ENCODE data around the gene ANGPTL7.
"Not testable (repeated sequence)": the region's sequence is repeated elsewhere in the genome, so short reads cannot be mapped to it uniquely, and the experiment has no call there.

Gene ANGPTL7

GRCh38 chr1:11170102-11170501 is 19.1 kb upstream of the ANGPTL7 start:
- DNase-seq: no peak

DNA sequence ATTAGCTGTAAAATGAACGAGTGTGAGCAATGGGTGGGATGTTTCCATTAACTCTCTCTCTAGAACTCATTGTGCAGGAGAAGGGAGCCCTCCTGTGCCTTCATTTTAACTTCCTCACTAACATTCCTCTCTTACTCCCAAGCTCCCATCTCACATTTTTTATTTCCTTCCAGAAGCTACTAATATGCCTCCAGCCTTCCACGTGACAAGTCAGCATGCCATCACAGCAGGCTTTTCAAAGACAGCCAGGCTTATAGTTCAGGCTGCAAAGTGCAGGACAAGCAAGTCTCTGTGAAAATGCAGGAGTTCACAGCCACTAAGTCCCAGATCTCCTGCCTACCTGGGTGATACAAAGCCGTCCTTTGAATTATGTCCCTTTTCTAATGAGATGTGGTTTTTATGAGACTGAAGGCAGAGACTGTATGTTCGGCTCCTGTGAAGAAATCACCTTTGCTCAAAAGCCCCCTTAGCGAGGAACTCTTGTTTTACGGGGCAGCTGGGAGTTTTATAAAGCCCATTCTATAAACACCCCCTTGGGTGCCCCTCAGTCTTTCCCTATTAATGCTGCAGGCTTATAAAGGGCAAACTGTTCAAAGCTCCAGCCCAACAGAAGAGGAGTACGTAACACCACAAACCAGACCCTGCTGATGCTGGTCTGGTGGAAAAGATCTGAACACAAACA is 14.8 kb upstream of the ANGPTL7 start:
- no peak for DNase-seq

DNA sequence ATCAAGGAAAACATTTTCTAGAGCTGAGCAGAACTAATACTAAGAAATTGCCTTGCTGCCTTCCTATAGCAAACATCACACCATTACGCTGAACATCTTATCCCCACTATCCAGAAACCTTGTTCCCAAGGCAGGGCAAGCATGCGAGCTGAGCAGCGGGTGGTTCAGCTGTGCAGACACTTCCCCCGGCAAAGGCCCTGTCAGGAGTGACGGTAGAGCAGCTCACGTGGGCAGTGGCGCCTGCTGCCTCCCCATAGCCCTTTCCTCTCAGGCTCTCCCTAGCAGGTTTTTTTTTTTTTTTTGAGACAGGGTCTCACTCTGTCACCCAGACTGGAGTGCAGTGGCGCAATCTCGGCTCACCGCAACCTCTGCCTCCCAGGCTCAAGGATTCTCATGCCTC is 13.7 kb upstream of the ANGPTL7 start:
- DNase-seq: no peak

DNA sequence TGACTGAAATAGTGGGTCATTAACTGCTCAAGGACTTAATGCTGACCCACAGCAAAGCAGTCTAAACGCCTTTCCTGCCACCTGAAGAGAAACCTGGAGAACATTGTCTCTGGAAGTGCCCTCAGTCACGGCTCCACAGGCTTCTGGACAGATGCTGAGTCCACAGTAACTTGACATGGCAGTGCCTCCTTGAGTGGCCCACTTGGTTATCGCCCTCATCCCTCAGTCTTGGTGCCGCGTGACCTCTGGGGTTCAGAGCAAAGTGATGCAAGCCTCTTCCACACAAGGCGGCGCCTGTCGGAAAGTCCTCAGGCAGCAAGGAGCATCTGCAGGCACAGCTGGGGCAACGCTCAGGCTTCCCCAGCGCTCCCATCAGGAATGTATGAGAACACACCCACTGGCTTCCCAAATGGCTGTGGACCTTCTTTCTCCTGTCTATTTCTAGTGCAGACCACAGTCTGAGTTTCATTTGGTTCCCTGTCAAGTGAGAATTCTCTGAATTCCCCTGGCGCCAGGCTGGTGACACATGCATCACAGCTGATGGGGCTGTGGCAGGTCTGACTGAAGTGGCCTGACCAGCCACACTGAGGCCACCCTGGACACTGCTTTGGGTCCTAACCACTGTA is 13.0 kb upstream of the ANGPTL7 start:
- no peak for DNase-seq

DNA sequence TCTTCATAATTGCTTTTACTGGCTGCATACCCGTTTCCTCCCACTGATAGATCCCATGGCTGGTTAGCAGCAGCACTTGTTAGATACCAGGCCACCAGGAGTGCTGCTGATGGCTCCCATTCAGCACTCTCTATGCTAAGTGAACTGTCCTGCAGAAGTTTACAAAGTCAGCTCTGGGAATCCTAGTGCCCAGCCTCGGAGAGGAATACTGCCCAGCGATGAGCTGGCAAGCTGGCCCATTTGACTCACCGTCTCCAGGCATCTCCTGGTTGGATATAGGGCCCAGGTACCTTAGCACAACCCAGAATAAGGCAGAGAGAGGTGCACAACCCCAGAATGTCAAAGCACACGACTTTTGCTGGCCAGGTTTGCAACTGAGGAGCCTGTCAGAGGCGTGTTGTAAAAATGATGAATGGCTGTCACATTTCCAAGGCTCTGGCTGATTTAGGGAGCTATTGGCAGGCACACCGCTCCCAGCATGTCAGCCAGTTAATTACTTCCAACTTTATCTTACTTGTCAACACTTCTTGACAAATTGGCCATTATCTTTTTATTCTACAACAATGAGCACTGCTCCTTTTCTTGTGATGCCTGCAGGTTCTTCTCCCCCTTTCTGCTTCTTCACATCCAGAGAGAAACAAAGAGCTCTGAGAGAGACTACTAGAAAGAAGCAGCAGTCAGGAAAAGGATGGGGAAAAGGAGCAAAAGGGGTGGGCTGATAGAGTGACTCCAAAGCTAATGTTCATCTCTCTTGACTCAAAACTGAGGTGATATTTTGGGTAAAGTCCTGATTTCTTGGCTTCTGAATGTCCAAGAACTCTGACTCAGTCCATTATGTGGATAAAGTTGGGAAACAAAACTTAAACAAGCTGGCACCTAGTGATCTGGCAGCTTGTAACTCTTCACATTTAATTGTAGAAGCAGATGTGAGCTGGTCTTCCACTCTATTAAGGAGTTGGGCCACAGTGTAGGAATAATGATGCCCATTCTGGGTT is 10.8 kb upstream of the ANGPTL7 start:
- peak in 1 of 2 experiments; percentile 67 for DNase-seq

DNA sequence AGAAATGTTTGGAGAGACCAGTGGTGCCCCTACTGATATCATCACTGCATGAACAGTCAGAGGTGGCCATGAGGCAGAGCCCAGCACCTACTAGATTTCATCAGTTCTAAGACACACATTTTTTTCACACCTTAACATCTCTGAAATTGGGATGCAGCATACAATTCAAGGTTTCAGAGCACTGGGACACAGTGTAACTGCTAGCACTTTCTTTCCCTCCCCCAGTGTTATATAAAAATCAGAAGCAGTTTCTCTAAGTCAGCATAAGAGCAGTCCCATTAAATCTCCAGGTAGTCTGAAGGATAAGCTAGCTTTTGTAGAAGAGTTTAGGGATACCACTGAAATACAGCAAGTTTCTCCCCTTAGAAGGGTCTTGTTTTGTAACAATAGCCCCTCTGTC is 10.0 kb upstream of the ANGPTL7 start:
- DNase-seq: no peak

DNA sequence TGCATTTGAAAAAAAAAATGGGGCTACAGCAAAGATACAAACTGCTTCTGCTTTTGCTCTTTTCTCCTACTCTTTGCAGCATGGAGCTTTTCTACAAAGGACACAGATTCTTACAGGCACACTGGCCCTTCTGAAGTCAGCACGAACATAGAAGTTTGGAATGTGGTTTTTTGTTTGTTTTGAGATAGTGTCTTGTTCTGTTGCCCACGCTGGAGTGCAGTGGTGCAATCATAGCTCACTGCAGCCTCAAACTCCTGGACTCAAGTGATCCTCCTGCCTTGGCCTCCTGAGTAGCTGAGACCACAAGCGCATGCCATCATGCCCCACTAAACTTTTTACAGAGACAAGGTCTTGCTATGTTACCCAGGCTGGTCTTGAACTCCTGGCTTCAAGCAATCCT is 9.4 kb upstream of the ANGPTL7 start:
- not testable (repeated sequence) for DNase-seq

DNA sequence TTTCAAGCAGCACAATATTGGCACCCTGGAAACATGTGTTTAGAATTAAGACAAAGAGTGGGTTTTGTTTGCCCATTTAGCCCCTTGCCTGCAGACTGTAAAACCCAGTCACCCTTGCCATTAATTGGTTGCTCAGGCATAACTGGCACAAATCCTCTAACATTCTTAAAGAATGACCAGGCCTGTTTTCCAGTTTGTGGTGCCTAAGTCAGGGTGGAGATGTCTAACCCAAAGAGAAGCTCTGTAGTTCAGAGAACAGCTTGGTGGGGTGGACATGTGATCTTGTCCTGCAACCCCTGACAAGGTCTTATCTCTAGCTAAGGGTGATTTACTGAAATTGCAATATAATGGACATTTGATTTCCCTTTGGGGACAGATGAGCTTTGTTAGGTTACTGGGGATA is 8.8 kb upstream of the ANGPTL7 start:
- no peak for DNase-seq

GRCh38 chr1:11182884-11183283 is 6.3 kb upstream of the ANGPTL7 start:
- DNase-seq: no peak

DNA sequence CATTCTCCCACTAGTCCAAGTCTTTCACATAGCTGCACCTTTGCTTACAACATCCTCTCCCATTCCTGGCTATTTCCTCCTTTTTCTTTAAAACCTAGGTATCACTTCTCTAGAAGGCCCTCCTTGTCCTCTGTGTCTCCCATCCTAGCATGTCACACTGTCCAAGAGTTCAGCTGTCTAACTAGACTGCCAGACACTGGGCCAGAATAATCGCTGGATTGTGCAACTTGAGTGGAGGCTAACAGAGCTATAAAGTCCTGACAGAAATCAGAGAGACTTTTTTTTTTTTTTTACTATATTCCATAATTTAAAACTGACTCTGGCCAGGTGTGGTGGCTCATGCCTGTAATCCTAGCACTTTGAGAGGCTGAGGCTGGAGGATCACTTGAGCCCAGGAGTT is 4.2 kb upstream of the ANGPTL7 start:
- DNase-seq: no peak

DNA sequence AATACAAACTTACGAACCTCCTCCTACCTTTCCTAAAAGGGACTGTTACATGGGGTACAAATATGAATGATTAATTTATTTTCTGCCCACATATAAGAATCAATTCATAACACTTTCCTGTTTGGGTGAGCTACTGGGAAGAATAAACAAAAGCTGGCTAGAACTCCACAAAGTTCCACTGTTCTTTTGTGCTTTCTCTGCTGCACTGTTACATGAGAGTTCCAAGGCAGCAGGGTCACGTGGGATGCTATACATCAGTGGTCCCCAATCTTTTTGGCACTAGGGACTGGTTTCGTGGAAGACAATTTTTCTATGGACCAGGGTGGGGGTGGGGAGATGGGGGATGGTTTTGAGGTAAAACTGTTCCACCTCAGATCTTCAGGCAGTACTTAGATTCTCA is 2.2 kb upstream of the ANGPTL7 start:
- DNase-seq: no peak

- DNase-seq: no peak
Observed at GRCh38 chr1:11187494-11187893, 1.7 kb upstream of the ANGPTL7 start.

- DNase-seq: no peak
Observed at GRCh38 chr1:11187931-11188330, 1.2 kb upstream of the ANGPTL7 start.

- DNase-seq: no peak
Observed at GRCh38 chr1:11188381-11188780, 774 bp upstream of the ANGPTL7 start.

DNA sequence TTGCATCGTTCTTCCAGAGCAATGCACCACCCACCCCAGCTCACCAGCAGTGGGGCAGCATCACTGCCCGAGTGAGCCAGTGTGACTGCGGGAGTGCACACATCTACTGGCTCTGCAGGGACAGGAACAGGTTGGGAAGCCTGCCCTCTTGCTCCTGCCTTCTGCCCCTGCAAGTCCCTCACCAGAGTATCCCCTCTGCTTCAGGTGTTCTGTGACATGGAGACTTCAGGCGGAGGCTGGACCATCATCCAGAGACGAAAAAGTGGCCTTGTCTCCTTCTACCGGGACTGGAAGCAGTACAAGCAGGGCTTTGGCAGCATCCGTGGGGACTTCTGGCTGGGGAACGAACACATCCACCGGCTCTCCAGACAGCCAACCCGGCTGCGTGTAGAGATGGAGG is 4.2 kb downstream of the ANGPTL7 start:
- DNase-seq: no peak

DNA sequence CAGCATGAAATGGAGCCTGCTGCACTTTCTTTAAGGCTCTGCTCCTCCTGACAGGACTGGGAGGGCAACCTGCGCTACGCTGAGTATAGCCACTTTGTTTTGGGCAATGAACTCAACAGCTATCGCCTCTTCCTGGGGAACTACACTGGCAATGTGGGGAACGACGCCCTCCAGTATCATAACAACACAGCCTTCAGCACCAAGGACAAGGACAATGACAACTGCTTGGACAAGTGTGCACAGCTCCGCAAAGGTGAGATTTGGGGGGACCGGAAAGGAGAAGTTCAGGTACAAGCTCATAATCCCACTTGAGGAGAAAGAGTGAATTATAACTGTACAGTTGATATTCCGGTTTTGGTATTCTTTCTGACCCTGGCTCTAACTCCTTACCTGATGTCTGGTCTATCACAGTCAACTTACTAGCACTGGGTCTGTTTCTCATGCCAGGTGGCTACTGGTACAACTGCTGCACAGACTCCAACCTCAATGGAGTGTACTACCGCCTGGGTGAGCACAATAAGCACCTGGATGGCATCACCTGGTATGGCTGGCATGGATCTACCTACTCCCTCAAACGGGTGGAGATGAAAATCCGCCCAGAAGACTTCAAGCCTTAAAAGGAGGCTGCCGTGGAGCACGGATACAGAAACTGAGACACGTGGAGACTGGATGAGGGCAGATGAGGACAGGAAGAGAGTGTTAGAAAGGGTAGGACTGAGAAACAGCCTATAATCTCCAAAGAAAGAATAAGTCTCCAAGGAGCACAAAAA is 5.4 kb downstream of the ANGPTL7 start:
- no peak for DNase-seq

DNA sequence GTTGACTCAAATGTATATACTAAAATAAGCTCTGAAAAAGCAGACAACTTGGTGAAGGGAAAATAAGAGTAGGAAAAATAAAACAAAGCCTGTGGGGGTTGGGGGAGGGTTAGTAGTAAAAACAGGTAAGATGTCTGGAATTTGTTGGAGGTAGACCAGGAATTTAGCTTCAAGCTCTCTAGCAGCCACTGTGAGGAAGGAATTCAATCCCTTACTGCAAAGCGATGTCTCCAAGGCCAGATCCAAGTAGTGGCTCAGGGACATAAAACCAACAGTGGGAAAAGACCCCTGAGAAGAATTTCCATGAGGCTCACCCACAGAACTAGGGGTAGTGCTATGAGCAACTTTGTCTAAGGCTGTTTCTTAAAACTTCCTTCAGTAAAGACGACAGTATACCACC is 7.8 kb downstream of the ANGPTL7 start:
- no peak for DNase-seq

- DNase-seq: no peak
Observed at GRCh38 chr1:11197359-11197758, 8.2 kb downstream of the ANGPTL7 start.

DNA sequence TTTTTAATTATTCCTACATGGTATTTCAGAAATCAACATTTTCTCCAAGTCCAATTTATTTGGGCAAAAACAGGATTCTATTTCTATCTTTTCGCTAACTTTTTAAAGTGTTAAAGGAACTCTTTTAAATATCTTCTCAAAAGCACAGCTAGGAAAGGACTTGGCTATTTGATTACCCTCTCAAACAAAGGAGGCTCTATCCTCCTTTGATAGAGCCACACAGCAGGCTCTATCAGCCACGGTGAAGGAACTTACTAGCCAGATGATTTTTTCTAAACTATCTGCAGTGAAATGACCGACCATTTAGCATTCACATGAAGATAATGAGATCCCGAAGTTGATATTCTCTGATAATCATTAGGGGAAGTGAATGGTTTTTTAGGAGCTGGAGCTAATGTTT is 9.1 kb downstream of the ANGPTL7 start:
- DNase-seq: no peak

GRCh38 chr1:11198851-11199594 is 9.9 kb downstream of the ANGPTL7 start:
- DNase-seq: peak; percentile 53 to 83

DNA sequence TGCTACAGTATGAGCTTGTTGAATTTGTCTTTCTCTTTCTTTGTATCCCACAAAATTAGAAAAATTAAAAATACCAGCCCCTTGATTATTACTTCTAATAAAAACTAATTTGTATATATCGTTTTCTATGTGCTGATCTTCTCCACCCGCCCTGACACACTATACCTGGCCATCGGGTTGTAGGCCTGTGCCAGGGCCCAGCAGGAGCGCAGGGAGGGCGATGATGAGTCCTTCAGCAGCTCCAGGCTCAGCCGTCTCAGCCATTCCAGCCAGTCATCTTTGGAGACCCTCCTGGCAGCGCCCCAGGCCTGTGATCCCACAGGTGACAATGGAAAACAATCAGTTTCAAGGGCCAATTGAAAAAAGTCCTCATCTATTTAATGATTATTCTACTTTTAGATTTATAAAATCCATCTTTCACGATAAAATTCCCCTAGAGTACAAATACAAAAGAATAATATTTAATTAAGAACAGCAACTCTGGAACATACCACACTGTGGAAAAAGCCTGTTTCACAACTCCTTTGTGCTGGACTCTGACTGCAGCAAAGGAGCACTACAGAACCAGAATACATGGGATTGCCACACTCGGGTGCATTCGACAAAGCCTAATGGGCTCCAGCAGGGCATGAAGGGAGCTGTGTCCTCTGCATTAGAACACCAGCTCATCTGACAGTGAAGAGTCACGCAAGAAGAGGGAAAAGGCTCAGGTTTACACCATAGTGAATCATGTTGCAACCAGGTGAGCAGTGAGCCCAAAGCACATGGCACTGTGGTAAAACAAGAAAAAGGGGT is 15.4 kb downstream of the ANGPTL7 start:
- no peak for DNase-seq
